ENCODE measurements around the gene C1orf21.

C1orf21 gene

DNA sequence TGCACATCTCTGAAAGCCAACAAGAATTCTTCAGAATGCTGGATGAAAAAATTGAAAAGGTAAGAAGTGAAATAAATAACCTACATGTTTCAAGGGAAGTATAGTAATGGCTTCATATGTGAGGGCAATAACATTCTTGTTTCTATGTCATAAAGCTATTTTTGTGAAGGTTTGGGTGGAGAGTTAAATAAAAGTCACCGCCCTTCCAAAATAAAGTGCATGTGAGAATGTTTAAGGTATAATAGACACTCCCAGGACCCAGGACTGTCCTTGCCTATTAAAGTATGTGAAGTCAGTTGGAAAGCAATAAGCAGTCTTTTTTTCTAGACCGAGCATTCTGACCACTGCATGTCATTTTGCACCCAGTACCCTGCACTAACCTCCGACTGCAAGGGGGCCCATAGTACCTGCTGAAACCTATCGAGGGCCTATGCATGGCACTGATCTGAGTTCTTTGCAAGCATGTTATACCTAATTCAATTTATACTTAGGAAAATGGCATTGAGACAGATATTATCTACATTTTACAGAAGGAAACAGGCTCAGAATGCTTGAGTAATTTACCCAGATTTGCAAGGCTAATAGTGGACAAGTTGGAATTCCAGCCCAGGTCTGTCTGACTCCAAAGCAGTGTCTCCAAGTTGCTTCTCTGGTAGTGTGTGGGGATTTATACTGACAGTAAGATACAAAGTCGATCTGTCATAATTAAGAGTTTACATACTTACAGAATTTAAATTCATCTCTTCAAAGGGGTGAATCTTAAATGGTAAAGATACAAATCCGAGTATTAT, 211.8 kb downstream of the C1orf21 start:
- no peak for DNase-seq (ENCODE audit: extremely low read depth, low read depth)
- no peak for TF ChIP-seq CTCF (IDR thresholded peaks at IDR 0.05; ENCODE audit: low read depth, low read length)

GRCh38 chr1:184604152-184604900, 217.5 kb downstream of the C1orf21 start:
- DNase-seq (ENCODE audit: extremely low read depth, low read depth), result no peak
- TF ChIP-seq CTCF (IDR thresholded peaks at IDR 0.05; ENCODE audit: low read depth, low read length), result no peak

DNA sequence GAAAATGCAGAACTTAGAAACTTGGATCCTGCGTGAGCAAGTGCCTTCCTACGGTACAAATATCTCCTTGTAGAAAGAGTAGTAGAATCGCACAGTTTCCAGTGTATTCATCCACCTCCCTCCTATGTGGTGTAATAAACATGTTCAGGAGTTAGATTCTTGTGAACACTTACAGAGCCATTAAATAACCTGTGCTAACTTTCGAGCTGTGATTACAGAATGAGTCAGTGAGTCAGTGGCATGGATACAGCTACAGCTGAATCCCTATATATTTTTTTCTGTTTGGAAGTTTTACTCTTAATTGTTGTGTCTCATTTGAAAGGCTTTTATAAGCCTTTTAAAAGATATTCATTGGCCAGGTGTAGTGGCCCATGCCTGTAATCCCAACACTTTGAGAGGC, 219.1 kb downstream of the C1orf21 start:
- TF ChIP-seq CTCF (IDR thresholded peaks at IDR 0.05; ENCODE audit: low read depth, low read length), result no peak
- no peak for DNase-seq (ENCODE audit: extremely low read depth, low read depth)

GRCh38 chr1:184606786-184607185, 220.0 kb downstream of the C1orf21 start:
- no peak for TF ChIP-seq CTCF (IDR thresholded peaks at IDR 0.05; ENCODE audit: low read depth, low read length)
- no peak for DNase-seq (ENCODE audit: extremely low read depth, low read depth)

GRCh38 chr1:184608581-184608980, 221.8 kb downstream of the C1orf21 start:
- no peak for DNase-seq (ENCODE audit: extremely low read depth, low read depth)
- no peak for TF ChIP-seq CTCF (IDR thresholded peaks at IDR 0.05; ENCODE audit: low read depth, low read length)

GRCh38 chr1:184608990-184609389, 222.2 kb downstream of the C1orf21 start:
- TF ChIP-seq CTCF (IDR thresholded peaks at IDR 0.05; ENCODE audit: low read depth, low read length), result no peak
- DNase-seq (ENCODE audit: extremely low read depth, low read depth), result no peak
